ENCODE data around the gene WASF2.
"Not testable (repeated sequence)": the region's sequence is repeated elsewhere in the genome, so short reads cannot be mapped to it uniquely, and the experiment has no call there.

The WASF2 gene, protein sequence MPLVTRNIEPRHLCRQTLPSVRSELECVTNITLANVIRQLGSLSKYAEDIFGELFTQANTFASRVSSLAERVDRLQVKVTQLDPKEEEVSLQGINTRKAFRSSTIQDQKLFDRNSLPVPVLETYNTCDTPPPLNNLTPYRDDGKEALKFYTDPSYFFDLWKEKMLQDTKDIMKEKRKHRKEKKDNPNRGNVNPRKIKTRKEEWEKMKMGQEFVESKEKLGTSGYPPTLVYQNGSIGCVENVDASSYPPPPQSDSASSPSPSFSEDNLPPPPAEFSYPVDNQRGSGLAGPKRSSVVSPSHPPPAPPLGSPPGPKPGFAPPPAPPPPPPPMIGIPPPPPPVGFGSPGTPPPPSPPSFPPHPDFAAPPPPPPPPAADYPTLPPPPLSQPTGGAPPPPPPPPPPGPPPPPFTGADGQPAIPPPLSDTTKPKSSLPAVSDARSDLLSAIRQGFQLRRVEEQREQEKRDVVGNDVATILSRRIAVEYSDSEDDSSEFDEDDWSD

GRCh38 chr1:27489973-27490741 is at the start of gene WASF2:
Gene WASF2 (minus strand): TSS chr1:27490167. CDS start chr1:27428890, 61,277 bp downstream.
- Histone ChIP-seq H3K27me3 (ENCODE audit: insufficient read depth, low read length) (no peaks in the 10 kb centered on the region), H3K79me2 (ENCODE audit: insufficient read depth, low read length) (peaks cover 42% of the 10 kb centered on the region), H3K4me3 (ENCODE audit: low read depth, low read length, poor library complexity, severe bottlenecking) (peak within 1 kb of the TSS; percentile 97), H3K4me1 (ENCODE audit: insufficient read depth, low read length, severe bottlenecking) (peaks cover 50% of the 10 kb centered on the region), H3K9ac (ENCODE audit: low read length) (peak within 1 kb of the TSS; percentile 98), H4K20me1 (ENCODE audit: insufficient read depth, low read length) (no peaks in the 10 kb centered on the region), H3K9me3 (ENCODE audit: low read length) (no peaks in the 10 kb centered on the region), H2AFZ (ENCODE audit: low read length) (no peak within 1 kb of the TSS; the same call in 1 of the 2 replicates), H3K9me2 (ENCODE audit: low read depth, low read length) (no peaks in the 10 kb centered on the region), H3K36me3 (ENCODE audit: insufficient read depth, low read length) (peaks cover 19% of the 10 kb centered on the region), H3K4me2 (ENCODE audit: low read length) (peak within 1 kb of the TSS; percentile 99), H3K27ac (ENCODE audit: low read depth, low read length, poor library complexity, severe bottlenecking) (peak within 1 kb of the TSS; percentile 88), H3F3A (ENCODE audit: insufficient read depth, low read length) (0 out of 2 replicates have a peak, but pooled peaks cover 6% of the 10 kb centered on the region)
- no peak for TF ChIP-seq CTCF (IDR thresholded peaks at IDR 0.05; ENCODE audit: low read length)
- TF ChIP-seq EZH2 (IDR thresholded peaks at IDR 0.05; ENCODE audit: borderline replicate concordance, low read length), result no peak

DNA sequence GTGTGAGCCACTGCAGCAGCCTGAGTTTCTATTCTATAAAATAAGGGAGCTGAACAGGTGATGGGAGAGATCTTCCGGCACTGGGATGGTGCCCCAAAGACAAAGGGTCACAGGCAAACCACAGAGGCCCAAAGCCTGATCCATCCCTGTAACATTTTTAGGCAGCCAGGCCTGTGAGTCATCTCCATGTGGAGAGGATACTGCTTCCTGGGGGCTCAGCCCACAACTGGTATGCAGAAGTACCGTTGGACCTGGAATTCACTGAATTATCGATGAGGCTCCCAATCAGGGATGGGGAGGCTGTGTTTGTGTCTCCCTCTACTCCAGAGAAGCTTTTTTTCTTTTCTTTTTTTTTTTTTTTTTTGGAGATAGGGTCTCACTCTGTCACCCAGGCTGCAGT is 48.8 kb upstream of the WASF2 start:
- no peak overlapping the region for H3K27ac ChIP-seq (ENCODE audit: low read depth, low read length, poor library complexity, severe bottlenecking)

GRCh38 chr1:27538305-27538676 is 48.3 kb upstream of the WASF2 start:
- H3K9ac ChIP-seq (ENCODE audit: low read length); H4K20me1 ChIP-seq (ENCODE audit: insufficient read depth, low read length); H3F3A ChIP-seq (ENCODE audit: insufficient read depth, low read length); H3K9me2 ChIP-seq (ENCODE audit: low read depth, low read length); H3K9me3 ChIP-seq (ENCODE audit: low read length); H3K36me3 ChIP-seq (ENCODE audit: insufficient read depth, low read length); H3K4me2 ChIP-seq (ENCODE audit: low read length); H3K4me3 ChIP-seq (ENCODE audit: low read depth, low read length, poor library complexity, severe bottlenecking); H2AFZ ChIP-seq (ENCODE audit: low read length); H3K4me1 ChIP-seq (ENCODE audit: insufficient read depth, low read length, severe bottlenecking); H3K27ac ChIP-seq (ENCODE audit: low read depth, low read length, poor library complexity, severe bottlenecking); H3K79me2 ChIP-seq (ENCODE audit: insufficient read depth, low read length); H3K27me3 ChIP-seq (ENCODE audit: insufficient read depth, low read length): not testable (repeated sequence)

More for the DNA sequence above, 48.8 kb upstream of the WASF2 start:
- Histone ChIP-seq H3K9ac (ENCODE audit: low read length) (no peak overlapping the region), H3K79me2 (ENCODE audit: insufficient read depth, low read length) (no peaks in the 10 kb centered on the region), H3K4me2 (ENCODE audit: low read length) (no peak overlapping the region), H2AFZ (ENCODE audit: low read length) (no peak overlapping the region), H3K9me3 (ENCODE audit: low read length) (no peaks in the 10 kb centered on the region), H3F3A (ENCODE audit: insufficient read depth, low read length) (no peaks in the 10 kb centered on the region), H3K9me2 (ENCODE audit: low read depth, low read length) (no peaks in the 10 kb centered on the region), H3K27me3 (ENCODE audit: insufficient read depth, low read length) (no peaks in the 10 kb centered on the region), H4K20me1 (ENCODE audit: insufficient read depth, low read length) (no peaks in the 10 kb centered on the region), H3K36me3 (ENCODE audit: insufficient read depth, low read length) (no peaks in the 10 kb centered on the region), H3K4me3 (ENCODE audit: low read depth, low read length, poor library complexity, severe bottlenecking) (no peak overlapping the region), H3K4me1 (ENCODE audit: insufficient read depth, low read length, severe bottlenecking) (no peaks in the 10 kb centered on the region)
- TF ChIP-seq EZH2 (IDR thresholded peaks at IDR 0.05; ENCODE audit: borderline replicate concordance, low read length) (no peak), CTCF (IDR thresholded peaks at IDR 0.05; ENCODE audit: low read length) (no peak)

Data from OCI-LY1 (cell line).